NCI-H146 treated with DMSO at 0.1 percent for 48 hours (cell line): ENCODE data around the gene AGXT.

Experiments used
- DNase-seq: peaks from one replicate; lab custom pipeline; 2025; ENCODE audit not compliant: unreplicated experiment; lab: John Stamatoyannopoulos, UW

Gene AGXT

DNA sequence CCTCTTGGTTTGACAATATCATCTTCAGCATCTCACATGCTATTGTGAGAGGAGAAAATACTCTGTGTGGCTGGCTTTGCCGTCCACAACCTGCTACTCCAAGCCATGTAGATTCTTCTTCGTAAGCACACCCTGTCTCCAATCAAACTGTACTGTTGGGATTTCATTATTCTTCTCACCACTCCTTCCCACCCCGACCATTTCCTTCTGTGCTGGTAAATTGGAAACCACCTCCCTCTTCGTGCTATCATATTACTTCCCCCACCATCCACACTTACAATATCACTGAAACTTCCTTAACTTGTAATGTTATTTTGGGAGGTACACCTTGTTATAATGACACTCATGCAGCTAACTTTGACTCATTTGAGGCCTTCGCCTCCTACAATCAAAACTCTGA, 3.2 kb upstream of the AGXT start:
- no peak for DNase-seq

DNA sequence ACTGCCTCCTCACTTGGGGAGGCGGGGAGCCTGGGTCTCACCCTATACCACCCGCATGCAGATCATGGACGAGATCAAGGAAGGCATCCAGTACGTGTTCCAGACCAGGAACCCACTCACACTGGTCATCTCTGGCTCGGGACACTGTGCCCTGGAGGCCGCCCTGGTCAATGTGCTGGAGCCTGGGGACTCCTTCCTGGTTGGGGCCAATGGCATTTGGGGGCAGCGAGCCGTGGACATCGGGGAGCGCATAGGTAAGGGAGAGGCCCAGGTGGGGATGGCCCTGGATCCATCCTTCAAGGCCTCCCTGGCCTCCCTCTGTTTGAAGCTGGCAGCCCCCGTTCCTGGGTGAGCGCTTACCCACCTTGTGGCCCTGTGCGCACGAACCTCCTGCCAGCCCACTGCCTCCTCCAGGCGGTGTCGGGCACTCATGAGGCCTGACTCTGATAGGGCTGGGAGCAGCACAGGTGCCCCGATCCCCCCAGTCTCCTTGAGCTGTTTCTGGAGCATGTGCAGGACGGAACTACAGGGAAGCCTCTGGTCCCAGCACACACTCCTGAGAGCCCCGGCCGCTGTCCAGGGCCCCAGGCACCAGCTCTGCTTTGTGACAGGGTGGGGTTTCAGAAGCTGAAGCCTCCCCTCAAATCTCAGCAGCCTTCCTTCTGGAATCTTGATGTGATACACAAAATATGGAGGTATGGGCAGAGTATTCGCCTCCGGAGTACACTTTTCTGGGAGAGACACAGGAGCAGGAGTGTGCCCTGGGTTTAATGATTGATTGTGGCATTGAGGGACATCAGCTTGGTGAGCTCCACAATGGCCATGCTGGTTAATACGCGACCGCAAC, 708 bp downstream of the AGXT start:
- DNase-seq, result no peak

DNA sequence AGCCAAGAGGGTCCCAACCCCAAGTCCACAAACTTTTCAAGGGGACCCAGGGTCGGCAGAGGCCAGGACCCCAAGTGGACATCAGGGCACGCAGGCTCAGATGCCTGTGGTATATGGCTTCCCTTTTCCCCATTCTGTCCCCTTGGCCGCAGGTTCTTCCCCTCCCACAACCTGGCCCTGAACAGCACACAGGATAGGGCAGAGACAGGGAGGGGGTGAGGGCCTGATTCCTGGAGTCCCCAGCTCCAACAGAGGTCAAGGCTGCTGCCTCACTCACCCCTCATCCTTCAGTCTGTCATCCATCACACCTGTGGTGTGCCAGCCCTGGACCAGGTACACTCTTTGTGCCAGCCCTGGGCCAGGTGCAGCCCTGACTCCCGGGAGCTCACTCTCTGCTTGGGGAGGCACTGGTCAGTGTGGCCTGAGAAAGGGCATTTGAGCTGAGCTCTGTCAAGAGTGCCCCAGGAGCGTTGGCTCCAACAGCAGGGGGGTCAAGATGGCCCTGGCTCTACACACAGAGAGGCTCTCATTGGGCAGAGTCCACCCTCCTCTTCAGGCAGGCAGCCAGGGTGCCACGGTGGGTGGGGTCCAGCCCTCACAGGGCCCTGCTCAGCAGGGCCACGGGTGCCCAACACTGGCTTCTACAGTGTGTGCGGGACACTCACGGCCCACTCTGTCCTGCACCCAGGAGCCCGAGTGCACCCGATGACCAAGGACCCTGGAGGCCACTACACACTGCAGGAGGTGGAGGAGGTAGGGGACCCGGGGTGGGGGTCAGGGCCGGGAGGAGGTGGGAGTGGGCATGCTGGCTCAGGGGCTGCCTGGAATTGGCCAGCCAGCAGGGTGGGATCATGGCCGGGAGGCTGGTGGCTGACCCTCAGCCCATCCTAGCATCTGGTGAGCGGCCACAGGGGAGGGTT, 1.6 kb downstream of the AGXT start:
- DNase-seq, result no peak

DNA sequence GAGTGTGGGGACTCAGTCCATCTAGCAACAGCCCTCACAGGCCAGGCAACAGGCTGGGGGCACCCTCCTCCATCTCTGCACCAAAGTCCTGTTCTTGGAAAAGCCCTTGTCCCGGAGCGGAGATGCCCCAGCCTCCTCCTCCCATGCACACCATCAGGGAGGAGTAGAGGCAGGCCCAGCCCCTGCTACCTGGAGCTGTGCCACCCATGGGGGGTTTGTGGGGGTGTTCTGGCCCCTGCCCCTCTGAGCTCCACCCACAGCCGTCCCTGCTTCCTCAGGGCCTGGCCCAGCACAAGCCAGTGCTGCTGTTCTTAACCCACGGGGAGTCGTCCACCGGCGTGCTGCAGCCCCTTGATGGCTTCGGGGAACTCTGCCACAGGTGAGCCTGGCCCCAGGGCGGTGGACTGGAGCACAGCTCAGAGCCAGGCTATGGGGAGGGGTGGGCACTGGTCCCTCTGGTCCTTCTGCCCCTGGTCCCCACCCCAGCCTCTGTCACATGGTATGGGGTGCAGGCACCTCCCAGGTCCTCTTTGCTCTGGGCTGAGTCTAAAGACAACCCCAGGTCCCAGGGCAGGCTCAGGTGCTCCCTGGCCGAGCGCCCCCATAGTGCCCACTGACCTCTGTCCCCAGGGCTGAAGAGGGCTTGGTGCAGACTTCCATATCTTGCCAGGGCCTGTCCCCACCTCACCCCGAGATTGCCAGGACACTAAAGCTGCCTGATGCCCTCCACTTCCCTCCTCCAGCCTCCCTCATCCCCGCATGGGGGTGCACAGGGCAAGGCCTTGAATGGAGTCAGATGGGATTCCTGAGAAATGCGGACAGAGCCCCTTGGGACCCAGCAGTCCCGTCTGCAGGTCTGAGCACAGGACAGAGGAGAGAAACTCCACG, 2.7 kb downstream of the AGXT start:
- DNase-seq, result no peak

DNA sequence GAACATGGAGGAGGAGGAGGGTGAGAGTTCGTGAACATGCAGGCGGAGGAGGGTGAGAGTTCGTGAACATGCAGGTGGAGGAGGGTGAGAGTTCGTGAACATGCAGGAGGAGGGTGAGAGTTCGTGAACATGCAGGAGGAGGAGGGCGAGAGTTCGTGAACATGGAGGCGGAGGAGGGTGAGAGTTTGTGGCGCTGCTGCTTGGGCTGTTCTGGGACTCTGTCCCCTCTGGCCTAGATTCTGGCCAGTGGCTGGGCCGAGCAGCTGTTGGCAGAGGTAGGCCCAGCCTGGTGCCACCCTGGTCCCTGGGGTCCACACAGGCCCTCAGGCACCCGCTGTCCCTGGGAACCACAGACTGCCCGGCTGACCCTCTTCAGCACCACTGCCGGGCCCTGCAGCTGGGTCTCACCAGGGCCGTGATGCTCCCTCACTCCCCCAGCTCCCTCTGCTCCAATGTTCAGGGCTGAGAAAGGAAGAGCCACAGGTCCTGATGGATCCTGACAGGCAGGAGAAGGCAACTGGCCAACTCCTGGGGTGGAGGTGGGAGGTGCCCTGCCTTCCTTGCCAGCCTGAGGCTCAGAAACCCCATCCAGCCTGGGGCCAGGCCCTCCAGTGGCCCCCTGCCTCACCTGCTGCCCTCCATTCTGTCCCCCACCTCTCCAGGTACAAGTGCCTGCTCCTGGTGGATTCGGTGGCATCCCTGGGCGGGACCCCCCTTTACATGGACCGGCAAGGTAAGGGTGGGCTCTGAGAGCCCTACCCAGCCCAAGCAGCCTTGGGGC, 3.9 kb downstream of the AGXT start:
- DNase-seq, result no peak

DNA sequence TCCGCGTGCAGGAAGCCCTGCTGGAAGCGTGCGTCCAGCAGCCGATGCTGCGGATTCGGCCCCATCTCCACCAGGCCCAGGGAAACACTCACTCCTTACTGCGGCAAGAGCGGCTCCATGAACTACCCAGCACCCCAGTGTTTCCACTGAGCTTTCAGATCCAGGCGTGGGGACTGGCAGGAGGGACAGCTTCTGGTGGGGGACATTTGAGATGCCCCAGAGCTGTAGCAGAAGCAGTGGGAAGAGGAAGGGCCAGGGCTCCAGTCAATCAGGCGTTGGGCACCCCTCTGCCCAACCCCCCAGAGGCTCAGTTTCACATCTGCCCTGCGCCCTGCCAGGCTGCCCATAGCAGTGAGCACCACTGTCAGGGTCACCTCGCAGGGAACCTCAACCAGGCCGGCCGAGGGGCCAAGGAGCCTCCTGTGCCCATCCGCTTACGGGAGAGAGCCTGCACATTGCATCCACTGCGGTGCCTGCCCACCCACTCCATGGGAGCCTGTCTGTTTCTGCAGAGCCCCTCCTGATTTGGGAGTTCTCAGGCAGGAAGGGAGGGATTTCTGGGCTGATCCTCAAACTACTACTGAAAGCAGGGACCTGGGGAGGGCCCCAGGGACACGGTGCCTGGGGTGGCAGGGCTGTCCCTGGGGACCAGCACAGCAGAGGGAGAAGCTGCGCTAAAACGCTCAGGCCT, 4.6 kb downstream of the AGXT start:
- DNase-seq, result no peak

DNA sequence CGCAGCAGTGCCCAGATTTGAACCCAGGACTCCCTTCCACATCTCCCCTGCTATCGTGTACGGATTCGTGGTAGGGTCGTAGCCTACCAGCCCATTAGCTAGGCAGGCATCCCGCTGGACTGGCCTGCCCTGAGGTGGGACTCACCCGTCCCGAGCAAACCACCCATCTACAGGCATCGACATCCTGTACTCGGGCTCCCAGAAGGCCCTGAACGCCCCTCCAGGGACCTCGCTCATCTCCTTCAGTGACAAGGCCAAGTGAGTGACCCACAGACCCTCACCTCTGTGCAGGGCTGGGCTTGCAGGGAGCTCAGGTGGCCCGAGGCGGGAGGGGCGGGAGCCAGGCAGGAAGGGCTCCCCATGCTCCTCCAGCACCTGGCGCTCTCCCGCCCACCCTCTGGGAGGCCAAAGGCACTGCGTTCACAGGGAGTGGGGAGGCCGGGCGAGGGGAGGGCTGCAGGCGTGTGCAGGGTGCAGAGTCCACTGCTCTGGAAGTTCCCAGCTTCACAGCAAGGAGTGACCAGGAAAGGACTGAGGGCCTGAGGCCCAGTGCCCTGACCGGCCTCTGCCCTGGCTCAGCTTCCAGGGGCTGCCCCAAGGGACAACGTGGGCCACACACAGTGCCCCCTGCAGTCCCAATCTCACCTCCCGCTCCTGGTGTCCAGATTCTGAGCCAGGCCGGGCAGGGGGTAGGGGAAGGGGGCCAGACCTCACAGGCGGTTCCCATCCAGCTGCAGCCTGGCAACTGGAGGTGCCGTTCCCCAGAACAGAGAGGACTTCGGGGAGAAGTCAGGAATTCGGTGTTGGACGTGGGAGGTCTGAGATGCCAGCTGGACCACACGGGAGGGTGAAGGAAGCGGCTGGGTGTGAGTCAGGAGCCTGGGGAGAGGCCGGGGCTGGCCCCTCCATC, 5.4 kb downstream of the AGXT start:
- DNase-seq, result no peak

DNA sequence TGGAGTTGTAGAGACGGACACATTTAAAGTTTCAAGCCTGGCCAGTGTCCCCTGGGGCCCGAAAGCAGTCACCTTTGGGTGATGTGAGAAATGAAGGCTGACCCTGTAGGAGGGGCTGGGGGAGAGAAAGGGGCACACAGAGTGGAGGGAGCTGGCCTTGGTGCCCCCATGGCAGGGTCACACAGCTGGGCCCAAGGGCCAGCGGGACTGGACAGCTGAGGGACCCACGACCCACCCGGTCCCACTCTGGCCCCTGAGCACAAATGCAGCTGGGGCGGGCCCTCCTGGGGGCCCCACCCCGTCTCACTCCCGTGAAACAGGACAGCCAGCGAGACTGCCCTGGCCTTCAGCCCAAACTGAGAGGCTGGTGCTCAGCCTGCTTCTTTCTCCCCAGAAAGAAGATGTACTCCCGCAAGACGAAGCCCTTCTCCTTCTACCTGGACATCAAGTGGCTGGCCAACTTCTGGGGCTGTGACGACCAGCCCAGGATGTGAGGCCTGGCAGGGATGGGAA, 6.1 kb downstream of the AGXT start:
- no peak for DNase-seq

DNA sequence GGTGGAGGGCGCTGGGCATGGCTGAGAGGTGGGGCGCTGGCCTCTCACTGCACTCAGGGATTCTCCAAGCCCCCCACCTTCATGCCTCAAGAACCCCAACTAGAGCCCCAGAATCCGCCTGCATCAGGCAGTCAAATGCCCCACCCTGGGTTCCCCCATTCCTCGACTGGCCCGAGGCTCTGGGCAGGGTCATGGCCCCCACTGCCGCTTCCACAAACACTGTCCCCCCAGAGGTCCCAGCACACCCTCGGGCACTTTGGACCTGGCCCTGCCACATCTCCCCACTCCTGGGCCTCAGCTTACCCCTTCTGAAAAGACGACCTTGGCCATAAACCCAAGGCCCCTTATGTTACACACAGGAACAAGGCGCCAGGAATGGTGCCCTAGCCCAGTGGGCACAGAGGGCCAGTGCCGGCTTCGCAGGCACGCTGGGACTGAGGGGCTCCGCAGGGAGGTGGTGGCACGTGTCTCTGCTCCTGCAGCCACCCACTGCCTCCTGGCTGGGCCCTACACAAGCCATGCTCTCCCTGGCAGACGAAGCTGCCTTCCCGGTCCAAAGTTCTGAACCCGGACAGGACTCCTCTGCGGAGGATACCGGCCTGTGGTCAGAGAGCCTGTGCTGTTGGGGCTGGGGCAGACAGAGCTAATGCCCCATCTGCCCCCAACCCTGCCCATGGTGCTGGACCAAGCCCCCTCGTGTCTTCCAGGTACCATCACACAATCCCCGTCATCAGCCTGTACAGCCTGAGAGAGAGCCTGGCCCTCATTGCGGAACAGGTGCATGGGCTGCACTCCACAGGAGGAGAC, 6.8 kb downstream of the AGXT start:
- no peak for DNase-seq

DNA sequence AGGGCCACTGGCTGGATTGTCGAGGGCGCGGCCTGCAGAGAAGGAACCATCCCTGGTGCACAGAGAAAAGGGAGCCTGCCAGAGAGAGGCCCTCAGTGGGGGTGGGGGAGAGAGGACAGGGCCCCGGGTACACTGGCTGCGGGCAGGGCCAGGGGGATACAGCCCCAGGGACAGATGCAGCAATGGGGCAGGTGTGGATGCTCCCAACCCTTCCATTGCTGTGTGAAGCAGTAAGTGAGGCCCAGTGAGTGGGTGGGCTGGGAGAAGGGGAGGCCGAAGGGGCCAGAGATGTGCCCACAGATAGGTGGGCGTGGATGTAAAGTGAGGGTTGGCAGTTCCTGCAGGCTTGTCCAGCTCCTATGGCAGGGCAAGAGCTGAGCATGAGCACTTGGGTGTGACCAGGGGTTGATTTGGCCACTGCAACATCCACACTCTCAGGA, 7.4 kb downstream of the AGXT start:
- no peak for DNase-seq

DNA sequence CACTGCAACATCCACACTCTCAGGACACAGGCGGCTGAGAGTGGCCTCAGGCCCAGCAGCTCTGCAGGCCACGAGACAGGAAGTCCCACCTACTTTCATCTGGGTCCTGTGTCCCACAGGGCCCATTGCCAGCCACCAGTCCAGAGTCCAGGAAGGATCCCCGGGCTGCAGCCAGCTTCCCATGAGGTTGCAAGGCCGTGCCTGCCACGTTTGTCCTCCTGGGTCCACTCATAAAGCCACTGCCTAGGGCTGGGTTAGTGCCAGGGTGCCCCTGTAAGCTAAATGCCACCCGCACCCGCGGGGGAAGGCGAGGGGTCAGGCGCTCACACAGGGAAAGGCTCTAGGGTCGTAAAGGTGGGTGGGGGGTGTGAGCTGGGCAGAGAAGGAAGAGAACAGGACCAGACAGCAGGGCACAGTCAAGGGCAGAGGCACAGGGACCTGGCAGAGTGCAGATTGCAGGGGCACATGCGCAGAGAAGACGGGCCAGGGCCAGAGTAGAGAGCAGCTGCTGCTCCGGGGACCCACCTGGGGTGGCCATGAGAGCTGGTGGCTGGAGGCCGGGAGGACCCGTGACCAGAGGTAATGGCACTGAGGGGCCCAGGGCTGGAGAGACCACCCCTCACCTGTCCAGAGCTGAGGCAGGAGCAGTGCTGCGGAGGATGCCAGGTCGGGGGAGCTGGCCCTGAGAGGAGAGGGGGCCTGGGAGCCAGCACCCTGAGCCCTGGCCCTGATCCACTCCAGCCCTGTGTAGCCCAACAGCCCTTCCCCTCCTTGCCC, 8.0 kb downstream of the AGXT start:
- no peak for DNase-seq

DNA sequence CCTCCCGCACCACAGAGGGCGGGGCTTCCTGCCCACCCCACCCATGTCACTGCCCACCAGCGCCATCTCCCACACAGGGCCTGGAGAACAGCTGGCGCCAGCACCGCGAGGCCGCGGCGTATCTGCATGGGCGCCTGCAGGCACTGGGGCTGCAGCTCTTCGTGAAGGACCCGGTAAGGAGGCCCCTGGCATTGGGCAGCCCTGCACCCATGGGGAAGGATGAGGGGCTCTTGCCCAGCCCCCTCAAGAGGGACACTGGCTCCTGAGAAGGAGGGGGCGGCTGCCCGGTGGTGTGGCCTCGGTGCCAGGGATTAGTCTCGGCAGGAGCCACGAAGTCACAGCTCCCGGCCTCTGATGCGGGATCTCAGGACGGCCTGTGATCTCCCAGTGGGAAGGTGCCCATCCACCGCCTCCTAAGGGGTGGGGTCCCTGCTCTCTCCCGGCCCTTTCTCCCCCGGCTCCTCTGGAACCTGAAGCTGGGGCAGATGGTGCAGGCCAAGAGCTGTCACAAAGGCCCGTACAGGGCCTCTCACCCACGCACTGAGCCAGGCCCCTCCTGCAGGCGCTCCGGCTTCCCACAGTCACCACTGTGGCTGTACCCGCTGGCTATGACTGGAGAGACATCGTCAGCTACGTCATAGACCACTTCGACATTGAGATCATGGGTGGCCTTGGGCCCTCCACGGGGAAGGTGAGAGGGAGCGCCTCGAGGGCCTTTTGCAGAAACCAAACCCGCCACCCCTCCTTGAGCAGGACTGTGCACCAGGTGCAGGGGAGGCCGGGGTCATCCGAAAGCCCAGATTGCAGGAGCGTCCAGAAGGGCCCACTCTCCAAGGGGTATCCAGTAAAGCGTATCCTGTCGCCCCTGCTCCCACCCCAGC, 9.1 kb downstream of the AGXT start:
- DNase-seq, result no peak

DNA sequence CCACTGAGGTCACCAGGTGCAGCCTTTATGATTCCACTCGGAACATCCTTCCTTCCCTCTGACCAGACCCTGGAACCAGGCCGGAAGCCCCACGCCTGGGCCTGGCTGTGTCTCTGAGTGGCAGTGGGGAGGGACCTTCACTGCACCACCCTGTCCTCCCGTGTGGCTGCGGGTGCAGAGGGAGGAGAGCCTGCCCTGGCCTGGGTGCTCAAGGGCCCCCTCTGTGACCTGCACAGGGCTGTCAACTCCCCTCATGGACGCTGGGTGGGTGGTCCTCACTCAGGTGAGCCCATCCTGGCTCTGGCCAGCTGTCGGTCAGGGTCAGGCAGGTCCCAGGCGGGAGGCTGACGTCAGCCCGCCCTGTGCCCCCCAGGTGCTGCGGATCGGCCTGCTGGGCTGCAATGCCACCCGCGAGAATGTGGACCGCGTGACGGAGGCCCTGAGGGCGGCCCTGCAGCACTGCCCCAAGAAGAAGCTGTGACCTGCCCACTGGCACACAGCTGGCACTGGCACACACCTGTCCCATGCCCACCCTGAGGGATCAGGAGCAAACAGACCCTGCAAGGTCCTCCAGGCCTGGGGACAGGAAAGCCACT, 9.8 kb downstream of the AGXT start:
- no peak for DNase-seq

DNA sequence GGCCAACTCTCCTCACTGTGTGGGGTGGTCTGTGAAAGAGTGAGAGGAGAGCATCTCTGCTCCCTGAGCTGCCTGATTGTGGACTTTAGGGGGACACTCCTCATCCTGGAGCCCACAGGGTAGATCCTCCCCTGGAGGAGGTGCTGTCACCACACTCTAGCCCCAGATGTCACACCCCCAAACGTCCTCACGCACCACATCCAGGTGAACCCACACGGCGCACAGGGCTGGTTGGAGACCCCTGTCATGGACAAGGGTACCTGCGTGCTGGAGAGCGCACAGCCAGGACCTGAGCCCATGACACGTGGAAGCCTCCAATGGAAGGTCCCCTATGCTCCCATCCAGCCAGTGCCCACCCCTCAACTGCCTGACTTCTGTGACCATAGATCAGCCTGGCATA, 10.5 kb downstream of the AGXT start:
- DNase-seq, result no peak

DNA sequence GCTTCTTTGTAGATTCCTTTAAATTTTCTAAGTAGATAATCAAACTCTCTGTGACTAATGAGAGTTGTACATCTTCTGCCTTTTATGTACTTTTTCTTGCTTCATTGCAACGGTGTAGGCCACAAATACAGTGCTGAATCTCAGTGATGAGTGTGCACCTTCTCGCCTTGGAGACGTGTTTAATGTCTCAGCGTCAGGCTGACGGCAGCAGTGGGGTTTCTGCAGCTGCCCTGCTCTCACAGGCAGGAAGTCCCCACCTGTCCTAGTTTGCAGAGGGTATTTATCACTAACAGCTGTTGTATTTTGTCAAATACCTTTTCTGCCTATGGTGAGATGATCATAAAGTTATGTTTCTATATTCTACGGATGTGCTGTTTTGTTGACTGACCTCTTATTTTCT, 13.3 kb downstream of the AGXT start:
- DNase-seq, result peak; percentile 63

DNA sequence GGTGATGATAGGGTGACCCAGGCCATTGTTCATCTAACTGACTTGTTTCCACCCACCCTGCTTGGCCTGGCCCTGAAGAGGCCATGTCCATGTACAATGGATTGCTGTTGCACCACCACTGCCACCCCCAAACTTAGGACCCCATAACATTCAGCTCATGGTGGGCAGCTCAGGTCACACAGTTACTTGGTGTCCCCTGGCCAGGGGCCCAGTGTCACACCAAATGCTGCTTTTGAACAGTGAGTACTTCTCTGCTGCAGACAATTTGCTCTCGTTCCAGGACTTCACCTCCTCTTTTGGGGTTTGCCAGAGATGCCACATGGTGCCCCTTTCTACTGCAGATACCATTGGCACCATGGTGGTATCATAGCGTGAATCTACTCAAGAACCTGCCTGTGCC, 15.6 kb downstream of the AGXT start:
- DNase-seq, result no peak
